Fibroblast of lung (primary cell): ENCODE measurements around the gene POMC. TPM values are rescaled to one million over a fixed set of nuclear protein-coding genes. Genes with fewer than 3 reads are reported as not detected.
"Not testable (repeated sequence)": the region's sequence is repeated elsewhere in the genome, so short reads cannot be mapped to it uniquely, and the experiment has no call there.

Source experiments
- DNase-seq, 2 donors: peaks; one replicate each; pipeline versions ENCODE4 v3.0.0 to v3.0.0-alpha.2; 2010; ENCODE audit warnings: low read depth in 2 of 2
- H2AFZ ChIP-seq: 2 replicates; pipeline ENCODE4 v1.5.1; 2012; ENCODE audit warnings: low read length, control low read depth, inconsistent platforms
- H3K27ac ChIP-seq: 2 replicates; pipeline ENCODE4 v1.5.1; 2011; ENCODE audit warnings: low read length, control low read depth; ENCODE audit not compliant: insufficient read depth
- H3K27me3 ChIP-seq: 2 replicates; pipeline ENCODE4 v1.5.1; 2011; ENCODE audit warnings: mild to moderate bottlenecking, low read length; ENCODE audit not compliant: control insufficient read depth, insufficient read depth
- H3K36me3 ChIP-seq: 2 replicates; pipeline ENCODE4 v1.5.1; 2011; ENCODE audit warnings: low read length; ENCODE audit not compliant: control insufficient read depth, insufficient read depth
- H3K4me1 ChIP-seq: 2 replicates; pipeline ENCODE4 v1.5.1; 2011; ENCODE audit warnings: low read length; ENCODE audit not compliant: control insufficient read depth, insufficient read depth; ENCODE audit errors: extremely low read depth
- H3K4me2 ChIP-seq: 2 replicates; pipeline ENCODE4 v1.5.1; 2011; ENCODE audit warnings: low read length, control low read depth; ENCODE audit not compliant: insufficient read depth; ENCODE audit errors: extremely low read depth
- H3K4me3 ChIP-seq, 4 experiments: fragments of 200-600 bp in 1 of 4; sonication (generic) in 1 of 4; replicated peaks in 1 of 4; 2 replicates each; pipeline ENCODE4 v1.5.1; 2011 to 2016; ENCODE audit warnings: low read length in 4 of 4, low read depth in 3 of 4, mild to moderate bottlenecking in 3 of 4, control low read depth in 2 of 4, inconsistent platforms in 1 of 4, mixed read lengths in 1 of 4; ENCODE audit not compliant: insufficient read depth in 1 of 4; ENCODE audit errors: control extremely low read depth in 1 of 4
- H3K79me2 ChIP-seq: 2 replicates; pipeline ENCODE4 v1.5.1; 2012; ENCODE audit warnings: mild to moderate bottlenecking, low read length, inconsistent platforms; ENCODE audit not compliant: control insufficient read depth, insufficient read depth
- H3K9ac ChIP-seq: 2 replicates; pipeline ENCODE4 v1.5.1; 2011; ENCODE audit warnings: mild to moderate bottlenecking, low read length, control low read depth; ENCODE audit not compliant: insufficient read depth
- H3K9me3 ChIP-seq: 2 replicates; pipeline ENCODE4 v1.5.1; 2012; ENCODE audit warnings: low read depth, low read length; ENCODE audit not compliant: control insufficient read depth, insufficient read depth
- H4K20me1 ChIP-seq: 2 replicates; pipeline ENCODE4 v1.5.1; 2011; ENCODE audit warnings: low read length; ENCODE audit not compliant: control insufficient read depth, insufficient read depth; ENCODE audit errors: extremely low read depth
- CTCF ChIP-seq, 2 donors: IDR thresholded peaks in 1 of 2; conservative IDR thresholded peaks in 1 of 2; 1 replicate in 1 of 2; 2 replicates in 1 of 2; pipeline ENCODE4 v1.5.1; 2011 to 2012; ENCODE audit warnings: low read length in 2 of 2, control low read depth in 1 of 2, inconsistent platforms in 1 of 2, low read depth in 1 of 2, mild to moderate bottlenecking in 1 of 2
- EZH2 ChIP-seq: IDR thresholded peaks from 2 replicates; pipeline ENCODE4 v1.5.1; 2012; ENCODE audit warnings: low read length, control low read depth, mild to moderate bottlenecking; ENCODE audit errors: missing control alignments
- polyA plus RNA-seq, 2 donors: library from polyadenylated mRNA; depleted of rRNA in 1 of 2; stranded (reverse) in 1 of 2; unstranded in 1 of 2; fragments of >200 nt; gene quantifications; 2 replicates each; pipeline ENCODE4 v1.2.1, GENCODE V29; 2011 to 2012; ENCODE audit warnings: missing spikeins in 1 of 2
- total RNA-seq: library from RNA; depleted of rRNA; stranded (reverse); fragments of >200 nt; gene quantifications from 2 replicates; pipeline ENCODE4 v1.2.1, GENCODE V29; 2014

Gene POMC
- total and polyA plus RNA-seq, 2 donors (not counting 1 experiment from before 2014, with no cell fraction given) = 0.66 TPM; not detected in 1

GRCh38 chr2:25165992-25166875 is 2.1 kb downstream of the POMC start:
- H3K27me3 ChIP-seq = peaks cover 49% of the 10 kb centered on the region

GRCh38 chr2:25164561-25164960 is 3.8 kb downstream of the POMC start:
- no peaks in the 10 kb centered on the region for H3K4me1 ChIP-seq
- no peak overlapping the region for H3K27ac ChIP-seq
- no peaks in the 10 kb centered on the region for H4K20me1 ChIP-seq
- no peak for DNase-seq
- H3K36me3 ChIP-seq = no peaks in the 10 kb centered on the region
- H3K4me3 ChIP-seq = no peak overlapping the region
- peak; percentile 32 for TF ChIP-seq EZH2
- no peak for TF ChIP-seq CTCF (conservative IDR thresholded peaks at IDR 0.05 in 1 of 2, IDR thresholded peaks at IDR 0.05 in 1 of 2; ENCODE audit: low read depth in 1 of 2, low read length in 2 of 2)
- no peak overlapping the region for H2AFZ ChIP-seq
- H3K27me3 ChIP-seq = peaks cover 40% of the 10 kb centered on the region
- no peak overlapping the region for H3K4me2 ChIP-seq
- H3K9me3 ChIP-seq = no peaks in the 10 kb centered on the region
- H3K9ac ChIP-seq = no peak overlapping the region
- H3K79me2 ChIP-seq = no peaks in the 10 kb centered on the region

More at GRCh38 chr2:25165992-25166875, 2.1 kb downstream of the POMC start:
- TF ChIP-seq CTCF (conservative IDR thresholded peaks at IDR 0.05 in 1 of 2, IDR thresholded peaks at IDR 0.05 in 1 of 2; ENCODE audit: low read depth in 1 of 2, low read length in 2 of 2) (peak in 1 of 2 donors; percentile 8), EZH2 (no peak)
- Histone ChIP-seq H2AFZ (no peak overlapping the region), H3K79me2 (no peaks in the 10 kb centered on the region), H3K4me3 (no peak overlapping the region), H3K4me1 (no peaks in the 10 kb centered on the region), H4K20me1 (no peaks in the 10 kb centered on the region), H3K4me2 (no peak overlapping the region), H3K36me3 (no peaks in the 10 kb centered on the region), H3K27ac (no peak overlapping the region), H3K9me3 (no peaks in the 10 kb centered on the region), H3K9ac (no peak overlapping the region)
- DNase-seq = peak in 1 of 2 donors; percentile 6

GRCh38 chr2:25162061-25162460 is 6.3 kb downstream of the POMC start:
- H3K9ac ChIP-seq, H3K36me3 ChIP-seq: not testable (repeated sequence)

More at GRCh38 chr2:25162061-25162460, 6.3 kb downstream of the POMC start:
- H3K9me3 ChIP-seq, H3K4me3 ChIP-seq, H3K79me2 ChIP-seq, H3K4me2 ChIP-seq, H4K20me1 ChIP-seq, H2AFZ ChIP-seq, DNase-seq, H3K4me1 ChIP-seq, H3K27ac ChIP-seq: not testable (repeated sequence)
- H3K27me3 ChIP-seq = peaks cover 20% of the 10 kb centered on the region
